GM18517 (cell line): ENCODE measurements around the gene BRME1.
A peak's percentile ranks its signal among the peaks of the same experiment; 100 is the strongest.

ENCODE experiments used
- ATAC-seq: cut with Tn5 transposase; IDR thresholded peaks from one replicate; pipeline ENCODE4 v1.9.1; 2021; ENCODE audit warnings: mild to moderate bottlenecking, moderate library complexity; ENCODE audit not compliant: unreplicated experiment

Gene BRME1

GRCh38 chr19:13847407-13848339, 58.2 kb downstream of the BRME1 start:
- ATAC-seq = peak; percentile 2

DNA sequence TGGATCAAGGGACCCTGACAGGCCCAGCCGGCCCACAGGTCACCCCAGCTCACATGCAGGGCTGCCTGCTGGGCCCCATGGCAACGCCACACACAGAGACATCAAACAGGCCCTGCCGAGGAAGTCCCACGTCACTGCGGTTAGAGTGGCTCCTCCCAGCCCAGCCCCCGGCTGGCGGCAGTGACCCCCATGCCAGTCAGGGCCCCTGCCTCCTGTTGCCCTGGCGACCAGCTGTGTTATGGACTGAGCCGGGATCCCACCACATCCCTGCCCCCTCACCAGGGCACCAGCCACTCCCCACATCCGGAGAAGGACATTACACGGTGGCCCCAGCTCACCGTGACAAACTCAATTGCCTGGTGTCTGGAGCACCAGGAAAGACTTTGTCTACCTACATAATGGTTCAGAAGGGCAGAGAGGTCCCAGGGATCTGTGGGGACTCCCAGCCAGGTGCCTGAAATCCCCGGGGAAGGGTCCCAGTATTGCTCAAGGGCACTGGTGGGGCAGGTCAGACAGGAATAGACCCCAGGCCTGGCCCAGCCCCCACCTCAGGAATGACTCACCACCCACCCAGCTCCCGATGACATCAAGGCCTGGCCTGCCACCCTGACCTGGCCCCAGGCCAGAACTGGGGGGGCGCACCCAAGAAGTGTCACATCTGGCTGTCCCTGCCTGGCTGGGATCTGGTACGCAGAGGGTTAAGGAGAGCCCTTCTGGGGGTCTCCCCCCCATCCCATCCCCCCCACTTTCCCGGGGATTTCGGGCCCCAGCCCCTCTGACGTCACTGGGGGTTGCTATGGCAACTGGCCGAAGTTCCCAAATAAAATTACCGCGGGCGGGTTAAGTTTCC, 59.1 kb downstream of the BRME1 start:
- peak; percentile 57 for ATAC-seq

GRCh38 chr19:13844130-13844631, 61.7 kb downstream of the BRME1 start:
- no peak for ATAC-seq

GRCh38 chr19:13843104-13843921, 62.6 kb downstream of the BRME1 start:
- no peak for ATAC-seq

DNA sequence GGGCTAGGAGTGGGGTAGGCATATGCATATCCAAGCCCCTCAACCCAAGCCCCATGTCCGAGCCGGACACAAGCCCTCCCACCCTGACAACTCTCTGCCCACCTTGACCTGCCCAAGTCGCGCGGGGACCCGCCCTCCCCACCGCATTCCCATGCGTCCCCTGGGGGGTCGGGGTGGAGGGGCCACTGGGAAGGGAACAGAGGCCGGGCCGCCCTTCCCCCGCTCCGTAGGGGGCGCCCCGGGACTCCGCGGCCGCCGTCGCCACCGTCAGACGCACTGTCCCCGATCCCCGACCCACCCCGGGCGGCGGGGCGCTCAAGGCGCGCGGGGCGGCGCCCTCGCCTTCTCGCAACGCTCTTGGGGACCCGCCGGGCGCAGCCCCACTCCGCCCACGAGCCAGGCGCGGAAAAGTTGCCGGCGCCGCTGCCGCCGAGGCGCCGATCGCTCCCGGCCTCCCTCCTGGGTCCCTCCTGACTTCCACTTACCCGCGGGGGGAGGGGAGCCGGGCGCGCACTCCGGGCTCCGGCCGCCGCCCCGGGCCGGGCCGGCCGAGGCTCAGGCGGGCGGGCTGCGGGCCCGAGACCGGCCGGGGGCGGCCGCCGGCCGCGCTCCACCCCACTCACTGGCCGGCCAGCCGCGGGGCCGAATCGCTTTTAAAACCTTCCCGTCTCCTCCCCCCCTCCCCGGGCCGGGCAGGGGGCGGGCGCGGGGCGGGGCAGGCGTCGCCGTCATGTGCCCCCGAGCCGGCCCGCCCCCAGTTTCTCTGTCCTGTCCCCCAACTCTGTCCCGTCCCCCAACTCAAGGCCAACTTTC, 63.4 kb downstream of the BRME1 start:
- no peak for ATAC-seq

DNA sequence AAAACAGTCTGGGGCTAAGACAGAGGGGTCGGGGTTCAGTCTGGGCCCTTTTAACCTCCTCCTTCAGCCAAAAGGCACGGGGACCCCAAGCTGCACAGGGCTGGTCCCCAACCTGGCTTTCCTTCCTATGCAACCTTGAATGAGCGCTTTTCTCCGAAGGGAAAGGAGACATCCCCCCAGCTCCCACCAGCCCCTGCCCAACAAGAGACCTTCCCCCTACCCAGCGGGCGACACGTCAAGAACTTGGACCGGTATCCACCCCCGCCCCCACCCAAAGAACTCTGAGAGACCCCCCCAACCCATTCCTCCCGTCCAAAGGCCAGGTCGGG, 64.0 kb downstream of the BRME1 start:
- no peak for ATAC-seq

- ATAC-seq = no peak
These were observed 64.6 kb downstream of the BRME1 start for GRCh38 chr19:13841086-13841961.

DNA sequence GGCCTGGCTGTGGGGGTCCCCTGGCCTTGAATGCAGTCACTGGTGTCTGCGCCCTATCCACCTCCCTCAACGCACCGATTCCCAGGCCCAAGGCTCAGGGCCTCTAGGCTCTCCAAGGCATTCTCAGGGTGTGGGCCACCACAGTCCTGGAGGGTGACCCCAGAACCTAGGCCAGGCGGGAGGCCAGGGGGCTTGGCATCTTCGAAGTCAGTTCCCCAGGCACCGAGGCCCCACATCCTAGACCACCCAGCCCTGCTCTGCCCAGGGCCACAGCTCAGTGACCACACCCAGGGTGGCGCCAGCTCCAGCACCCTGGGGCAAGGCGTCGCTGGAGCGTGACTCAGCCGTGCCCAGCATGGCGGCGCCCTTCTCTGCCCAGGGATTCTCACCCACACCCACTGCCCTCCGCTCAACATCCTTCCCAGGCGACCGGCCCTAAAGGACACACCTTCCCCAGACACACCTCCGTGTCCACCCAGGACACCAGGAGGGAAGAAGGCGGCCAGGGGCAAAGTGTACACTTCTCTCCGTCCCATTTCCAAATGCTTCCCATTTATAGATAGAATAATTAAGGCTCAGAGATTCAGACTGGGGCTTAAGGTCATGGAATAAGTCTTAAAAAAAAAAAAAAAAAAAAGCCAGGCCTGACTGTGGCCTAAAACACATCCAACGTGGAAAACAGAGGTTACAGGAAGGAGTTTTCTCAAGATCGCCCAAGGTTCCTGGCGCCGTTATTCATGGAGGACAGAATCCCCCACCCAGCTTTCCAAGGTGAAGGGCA, 65.4 kb downstream of the BRME1 start:
- no peak for ATAC-seq

DNA sequence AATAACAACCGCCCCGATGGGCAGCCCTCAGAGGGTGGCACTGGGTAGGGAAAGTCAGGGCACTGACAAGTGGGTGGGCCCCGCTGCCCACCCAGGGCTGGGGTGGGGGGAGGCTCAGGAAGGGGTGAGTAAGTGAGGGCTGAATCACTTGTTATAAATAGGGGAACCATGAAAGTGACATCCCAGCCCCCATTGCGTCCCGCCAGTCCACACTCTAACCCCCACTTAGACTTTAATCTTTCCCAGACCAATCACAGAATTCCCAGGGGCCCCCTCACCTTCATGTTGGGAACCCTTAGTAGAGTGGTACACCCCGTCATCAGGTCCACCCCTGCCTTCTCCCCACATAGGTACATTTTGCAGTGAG, 66.0 kb downstream of the BRME1 start:
- ATAC-seq = no peak

DNA sequence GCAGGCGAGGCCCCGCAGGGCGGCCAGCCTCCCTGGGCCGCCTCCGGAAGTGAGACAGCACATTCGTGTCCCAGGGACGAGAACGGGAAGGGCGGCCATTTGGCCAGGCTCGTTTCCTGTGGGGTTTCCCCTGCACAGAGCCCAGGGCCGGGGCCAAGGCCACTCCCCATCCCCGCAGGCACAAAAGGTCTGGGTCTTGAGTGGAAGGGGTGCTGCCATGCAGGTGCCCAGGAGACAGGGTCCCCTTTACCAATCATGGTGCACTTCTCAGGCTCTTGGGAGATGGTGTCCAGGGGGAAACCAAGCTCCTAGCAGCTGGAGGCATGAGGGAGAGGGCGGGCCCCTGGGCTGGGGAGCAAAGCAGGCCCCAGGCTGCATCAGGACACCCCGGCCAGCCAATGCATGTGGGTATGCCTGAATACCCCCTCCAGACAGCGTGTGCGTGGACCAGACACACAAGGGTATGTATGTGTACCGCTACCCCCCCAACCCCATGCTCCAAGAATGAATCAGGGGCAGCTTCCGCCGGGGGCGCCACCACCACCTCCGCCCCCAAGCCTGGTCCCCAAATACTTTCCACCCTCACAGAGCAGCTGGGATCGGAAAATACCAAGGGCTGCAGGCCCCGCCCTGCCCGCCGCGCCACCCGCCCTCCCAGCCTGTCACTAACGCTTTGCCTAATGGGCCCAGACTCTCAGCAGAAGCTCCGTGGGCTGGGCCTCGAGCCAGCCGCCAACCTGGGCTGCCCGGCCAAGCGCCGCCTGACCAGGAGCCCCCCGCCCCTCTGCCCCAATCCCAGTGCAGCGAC, 66.6 kb downstream of the BRME1 start:
- ATAC-seq = no peak

GRCh38 chr19:13838435-13839129, 67.3 kb downstream of the BRME1 start:
- no peak for ATAC-seq

GRCh38 chr19:13835791-13836723, 69.9 kb downstream of the BRME1 start:
- no peak for ATAC-seq

GRCh38 chr19:13834244-13835069, 71.5 kb downstream of the BRME1 start:
- ATAC-seq = no peak

GRCh38 chr19:13833330-13834243, 72.3 kb downstream of the BRME1 start:
- ATAC-seq = peak; percentile 47
